Left lung (tissue), 10 donors: ENCODE data around the gene FXYD2. TPM values are rescaled to one million over a fixed set of nuclear protein-coding genes. Genes with fewer than 3 reads are reported as not detected.
A peak's percentile ranks its signal among the peaks of the same experiment; 100 is the strongest.

Experiments used
- ATAC-seq: fragments of 200-7000 bp; cut with Tn5 transposase; one replicate; pipeline ENCODE4 v1.9.1; 2020; ENCODE audit warnings: moderate library complexity
- DNase-seq, 4 donors: peaks; one replicate each; pipeline ENCODE4 v3.0.0-alpha.2; 2013 to 2020
- H3K27ac ChIP-seq, 2 donors: fragments of 200-600 bp; sonication (generic) in 1 of 2; one replicate each; pipeline versions ENCODE4 v1.5.0 to v1.8.0; 2020 to 2021
- H3K27me3 ChIP-seq, 2 donors: fragments of 200-600 bp; sonication (generic) in 1 of 2; one replicate each; pipeline versions ENCODE4 v1.5.0 to v1.8.0; 2020 to 2021
- H3K36me3 ChIP-seq, 2 donors: fragments of 200-600 bp; sonication (generic) in 1 of 2; one replicate each; pipeline versions ENCODE4 v1.5.0 to v1.8.0; 2020 to 2021
- H3K4me1 ChIP-seq, 2 donors: fragments of 200-600 bp; one replicate each; pipeline ENCODE4 v1.8.0; 2021
- H3K4me3 ChIP-seq, 2 donors: fragments of 200-600 bp; sonication (generic) in 1 of 2; one replicate each; pipeline versions ENCODE4 v1.5.0 to v1.8.0; 2020 to 2021; ENCODE audit warnings: mild to moderate bottlenecking in 1 of 2
- H3K9me3 ChIP-seq, 2 donors: fragments of 200-600 bp; sonication (generic) in 1 of 2; one replicate each; pipeline versions ENCODE4 v1.5.0 to v1.8.0; 2020 to 2021
- CTCF ChIP-seq, 2 donors: fragments of 200-600 bp; sonication (generic) in 1 of 2; IDR thresholded peaks; one replicate each; pipeline versions ENCODE4 v1.5.0 to v1.8.0; 2021; ENCODE audit warnings: antibody characterized with exemption in 2 of 2
- intact Hi-C, 2 donors: fragments of 100-400 bp; cut with DNase I; formaldehyde crosslinking; loops; one replicate each; pipeline versions ENCODE4 v1.11.2 to v1.14.2; 2022
- polyA plus RNA-seq, 6 donors: library from polyadenylated mRNA; unstranded; fragments of 120-200 nt; gene quantifications; one replicate each; pipeline ENCODE4 v1.2.1, GENCODE V29; 2013; ENCODE audit not compliant: insufficient read length in 6 of 6
- total RNA-seq, 2 donors: library from RNA; stranded (reverse); fragmentation: NEBNext Ultra II Directional; extraction: Animal tissue kit (Norgen Biotek cat#: 25700); gene quantifications; one replicate each; pipeline ENCODE4 v1.2.1, GENCODE V29; 2021
- donor health status: DM: no; HTN: yes; CAD: no.
- donor health status: DM: no; HTN: no; CAD: no.

Gene FXYD2
- total and polyA plus RNA-seq, 8 donors: 1.2 to 9.2 (median 5.4) TPM

- Histone ChIP-seq H3K27me3 (no peaks in the 10 kb centered on the region), H3K4me1 (peaks cover 14 to 77% of the 10 kb centered on the region in 2 donors), H3K27ac (no peak overlapping the region), H3K36me3 (no peaks in the 10 kb centered on the region), H3K4me3 (no peak overlapping the region), H3K9me3 (no peaks in the 10 kb centered on the region)
- intact Hi-C loops: loop anchor here in 1 of 2 donors (5.0 kb wide), 1 partner anchor 232 kb away; no protein-coding TSS in a partner anchor
- no peak for ATAC-seq
- TF ChIP-seq CTCF (IDR thresholded peaks at IDR 0.05): no peak
- DNase-seq: peak in 1 of 4 donors; percentile 72
These were observed 4.5 kb downstream of the FXYD2 start for GRCh38 chr11:117820071-117820470.

GRCh38 chr11:117819096-117820040 is 5.2 kb downstream of the FXYD2 start:
- Histone ChIP-seq H3K4me1 (peaks cover 14 to 77% of the 10 kb centered on the region in 2 donors), H3K27me3 (no peaks in the 10 kb centered on the region), H3K4me3 (no peak overlapping the region), H3K27ac (no peak overlapping the region), H3K36me3 (no peaks in the 10 kb centered on the region), H3K9me3 (no peaks in the 10 kb centered on the region)
- intact Hi-C loops: loop anchor here in 1 of 2 donors (5.0 kb wide), 1 partner anchor 233 kb away; no protein-coding TSS in a partner anchor
- DNase-seq: peak; percentile 32 to 89 (median 70)
- ATAC-seq: peak; percentile 48
- peak; percentile 15 to 37 for TF ChIP-seq CTCF (IDR thresholded peaks at IDR 0.05)

- Histone ChIP-seq H3K4me3 (no peak overlapping the region), H3K9me3 (no peaks in the 10 kb centered on the region), H3K27ac (peak overlapping the region in 1 of 2 donors; percentile 92), H3K4me1 (peaks cover 6 to 67% of the 10 kb centered on the region in 2 donors), H3K27me3 (no peaks in the 10 kb centered on the region), H3K36me3 (no peaks in the 10 kb centered on the region)
- TF ChIP-seq CTCF (IDR thresholded peaks at IDR 0.05): peak in 1 of 2 donors; percentile 30
- DNase-seq (peak in 1 of 4 donors; percentile 61), ATAC-seq (peak; percentile 13)
- intact Hi-C loops: no loop called here
These were observed 6.3 kb downstream of the FXYD2 start for GRCh38 chr11:117818041-117818873.

- no peaks in the 10 kb centered on the region for H3K9me3 ChIP-seq
- peak; percentile 84 to 91 (median 88) for DNase-seq
- peak; percentile 82 for ATAC-seq
- no peaks in the 10 kb centered on the region for H3K36me3 ChIP-seq
- no peak overlapping the region for H3K4me3 ChIP-seq
- H3K27ac ChIP-seq: peak overlapping the region in 1 of 2 donors; percentile 92
- intact Hi-C loops: no loop called here
- TF ChIP-seq CTCF (IDR thresholded peaks at IDR 0.05): peak; percentile 99 to 100
- no peaks in the 10 kb centered on the region for H3K27me3 ChIP-seq
- H3K4me1 ChIP-seq: peaks cover 6 to 60% of the 10 kb centered on the region in 2 donors
These were observed 7.0 kb downstream of the FXYD2 start for GRCh38 chr11:117817368-117818040.
